ENCODE data around the gene C1orf159.

DNA sequence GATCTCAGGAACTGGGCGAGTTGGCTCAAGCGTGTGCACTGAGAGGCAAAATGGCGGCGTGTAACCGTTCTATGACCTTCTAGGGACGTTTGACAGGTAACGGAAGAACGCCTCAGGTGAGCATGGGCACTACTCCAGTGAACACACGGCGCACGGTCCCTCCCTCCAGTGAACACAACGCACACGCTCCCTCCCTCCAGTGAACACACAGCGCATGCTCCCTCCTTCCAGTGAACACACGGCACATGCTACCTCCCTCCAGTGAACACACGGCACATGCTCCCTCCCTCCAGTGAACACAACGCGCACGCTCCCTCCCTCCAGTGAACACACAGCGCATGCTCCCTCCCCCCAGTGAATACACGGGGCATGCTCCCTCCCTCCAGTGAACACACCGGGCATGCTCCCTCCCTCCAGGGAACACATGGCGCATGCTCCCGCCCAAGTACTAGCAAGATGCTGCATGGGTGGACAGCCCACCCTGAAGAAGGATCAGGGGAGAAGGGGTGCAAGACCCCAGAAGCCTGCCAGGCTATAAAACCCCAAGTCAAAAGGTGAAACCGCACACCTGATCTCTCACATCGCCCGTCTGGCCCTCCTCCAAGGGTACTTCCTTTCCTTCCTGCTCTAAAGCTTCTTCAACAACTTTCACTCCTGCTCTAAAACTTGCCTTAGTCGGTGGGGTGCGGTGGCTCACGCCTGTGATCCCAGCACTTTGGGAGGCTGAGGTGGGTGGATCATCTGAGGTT is 3.5 kb downstream of the C1orf159 start:
- no peak for TF ChIP-seq POLR2A (IDR thresholded peaks at IDR 0.05)
- TF ChIP-seq, protein P1, sequence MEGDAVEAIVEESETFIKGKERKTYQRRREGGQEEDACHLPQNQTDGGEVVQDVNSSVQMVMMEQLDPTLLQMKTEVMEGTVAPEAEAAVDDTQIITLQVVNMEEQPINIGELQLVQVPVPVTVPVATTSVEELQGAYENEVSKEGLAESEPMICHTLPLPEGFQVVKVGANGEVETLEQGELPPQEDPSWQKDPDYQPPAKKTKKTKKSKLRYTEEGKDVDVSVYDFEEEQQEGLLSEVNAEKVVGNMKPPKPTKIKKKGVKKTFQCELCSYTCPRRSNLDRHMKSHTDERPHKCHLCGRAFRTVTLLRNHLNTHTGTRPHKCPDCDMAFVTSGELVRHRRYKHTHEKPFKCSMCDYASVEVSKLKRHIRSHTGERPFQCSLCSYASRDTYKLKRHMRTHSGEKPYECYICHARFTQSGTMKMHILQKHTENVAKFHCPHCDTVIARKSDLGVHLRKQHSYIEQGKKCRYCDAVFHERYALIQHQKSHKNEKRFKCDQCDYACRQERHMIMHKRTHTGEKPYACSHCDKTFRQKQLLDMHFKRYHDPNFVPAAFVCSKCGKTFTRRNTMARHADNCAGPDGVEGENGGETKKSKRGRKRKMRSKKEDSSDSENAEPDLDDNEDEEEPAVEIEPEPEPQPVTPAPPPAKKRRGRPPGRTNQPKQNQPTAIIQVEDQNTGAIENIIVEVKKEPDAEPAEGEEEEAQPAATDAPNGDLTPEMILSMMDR (IDR thresholded peaks at IDR 0.05) = no peak
- no peak for TF ChIP-seq EP300 (IDR thresholded peaks at IDR 0.05)
- TF ChIP-seq POLR2AphosphoS5 (IDR thresholded peaks at IDR 0.05) = no peak
